ENCODE measurements around the gene HTRA3.

HTRA3 gene

DNA sequence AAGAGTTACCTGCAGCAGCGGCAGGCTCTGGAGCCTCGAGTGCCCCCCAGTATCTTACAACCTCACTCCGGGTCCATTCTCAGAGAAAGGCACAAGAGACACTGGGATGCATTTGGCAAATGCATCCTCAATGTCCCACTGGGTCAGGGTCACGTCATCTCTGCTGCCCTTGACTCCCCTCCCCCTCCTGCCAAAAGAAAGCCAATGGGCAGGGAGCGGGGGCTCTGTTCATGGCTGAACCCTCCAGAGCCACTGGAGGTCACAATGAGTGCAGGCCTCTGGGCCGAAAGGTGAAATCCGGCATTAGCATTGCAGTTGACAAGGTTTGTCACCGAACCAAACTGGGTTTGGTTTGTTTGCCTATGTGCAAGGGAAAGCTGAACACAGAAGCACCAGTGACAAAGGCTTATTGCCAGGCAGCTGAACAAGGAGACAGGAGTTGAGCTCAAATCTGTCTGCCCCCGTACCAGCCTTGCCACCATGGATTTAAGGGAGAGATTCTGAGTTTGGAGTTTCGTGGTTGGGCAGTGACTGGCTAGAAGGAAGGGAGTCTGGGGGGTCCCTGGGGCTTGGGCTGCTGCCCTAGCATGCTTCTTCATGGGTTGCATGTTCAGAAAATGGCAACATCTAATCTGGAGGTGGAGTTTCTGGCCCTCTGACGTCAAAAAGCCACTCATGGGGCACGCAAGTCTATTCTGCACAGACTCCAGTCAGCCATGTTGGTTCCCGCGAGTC, 64.3 kb downstream of the HTRA3 start:
- no peak for DNase-seq
- H2BK5ac ChIP-seq (ENCODE audit: low read length), result no peak overlapping the region
- no peak overlapping the region for H3K4me3 ChIP-seq (ENCODE audit: low read length)
- no peaks in the 10 kb centered on the region for H3K36me3 ChIP-seq (ENCODE audit: control insufficient read depth, insufficient read depth, low read length)
- H3K23ac ChIP-seq (ENCODE audit: low read length), result no peak overlapping the region
- no CpG with 5 or more reads among the region's 14 CpGs for WGBS (ENCODE audit: extremely low coverage, insufficient coverage, low lambda C conversion rate)
- H3K4ac ChIP-seq (ENCODE audit: low read depth, low read length), result no peak overlapping the region
- no peak overlapping the region for H4K5ac ChIP-seq (ENCODE audit: low read length)
- H3K18ac ChIP-seq (ENCODE audit: low read length), result no peak overlapping the region
- H3K79me2 ChIP-seq (ENCODE audit: control insufficient read depth, insufficient read depth, low read length), result no peaks in the 10 kb centered on the region
- H3K4me2 ChIP-seq (ENCODE audit: low read length), result no peak overlapping the region
- H2BK15ac ChIP-seq (replicated peaks; ENCODE audit: low read depth), result no peak overlapping the region
- no peak overlapping the region for H3K27ac ChIP-seq (ENCODE audit: low read depth, low read length)
- no peaks in the 10 kb centered on the region for H3K4me1 ChIP-seq (ENCODE audit: control insufficient read depth, low read depth, low read length)
- no peaks in the 10 kb centered on the region for H3K27me3 ChIP-seq (ENCODE audit: insufficient read depth, low read length, poor library complexity)
- no peak overlapping the region for H2AK5ac ChIP-seq (ENCODE audit: low read length)
- H2BK120ac ChIP-seq (ENCODE audit: low read depth, low read length), result no peak overlapping the region
- H3K56ac ChIP-seq (ENCODE audit: low read length), result no peak overlapping the region
- no peak overlapping the region for H4K8ac ChIP-seq (ENCODE audit: low read depth, low read length)
- H3K9ac ChIP-seq (ENCODE audit: low read length), result no peak overlapping the region
- no peaks in the 10 kb centered on the region for H3K79me1 ChIP-seq (ENCODE audit: low read length)

DNA sequence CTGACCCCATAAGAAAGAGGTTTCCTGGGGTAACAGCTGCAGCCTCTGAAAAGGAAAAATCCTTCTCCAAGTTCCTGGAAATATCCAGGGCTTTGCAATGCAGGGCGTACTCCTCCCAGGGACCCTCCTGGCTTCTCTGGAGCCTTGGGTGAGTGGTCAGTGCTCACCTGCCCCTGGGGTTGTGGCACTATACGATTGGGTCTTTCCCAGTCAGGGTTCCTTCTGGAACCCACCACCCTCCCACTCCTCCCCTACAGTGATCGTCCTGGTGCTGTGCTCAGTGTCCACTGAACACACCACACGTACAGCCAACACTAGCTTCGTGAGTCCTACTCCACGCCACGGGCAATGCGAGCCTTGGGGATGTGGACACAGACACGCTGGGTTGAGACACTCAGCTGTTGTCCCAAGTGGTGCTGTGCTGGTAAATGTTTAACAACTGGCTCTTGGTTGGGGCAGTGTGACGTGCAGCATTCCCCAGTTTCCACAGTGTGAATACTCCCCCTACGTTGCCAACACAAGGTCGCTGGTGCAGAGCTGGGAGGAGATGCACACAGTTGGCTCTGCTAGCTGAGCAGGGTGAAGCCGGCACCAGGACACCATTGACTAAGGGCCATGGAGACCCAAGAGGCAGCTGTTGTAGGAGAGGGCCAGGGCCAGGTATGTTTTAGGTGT, 65.4 kb downstream of the HTRA3 start:
- no peaks in the 10 kb centered on the region for H3K36me3 ChIP-seq (ENCODE audit: control insufficient read depth, insufficient read depth, low read length)
- no peak overlapping the region for H3K4ac ChIP-seq (ENCODE audit: low read depth, low read length)
- H3K79me2 ChIP-seq (ENCODE audit: control insufficient read depth, insufficient read depth, low read length), result no peaks in the 10 kb centered on the region
- no peak overlapping the region for H2AK5ac ChIP-seq (ENCODE audit: low read length)
- no peaks in the 10 kb centered on the region for H3K79me1 ChIP-seq (ENCODE audit: low read length)
- no peak overlapping the region for H3K4me2 ChIP-seq (ENCODE audit: low read length)
- H3K23ac ChIP-seq (ENCODE audit: low read length), result no peak overlapping the region
- no peaks in the 10 kb centered on the region for H3K27me3 ChIP-seq (ENCODE audit: insufficient read depth, low read length, poor library complexity)
- no peak overlapping the region for H2BK5ac ChIP-seq (ENCODE audit: low read length)
- no peak overlapping the region for H3K4me3 ChIP-seq (ENCODE audit: low read length)
- no peak overlapping the region for H3K18ac ChIP-seq (ENCODE audit: low read length)
- H2BK120ac ChIP-seq (ENCODE audit: low read depth, low read length), result no peak overlapping the region
- H3K4me1 ChIP-seq (ENCODE audit: control insufficient read depth, low read depth, low read length), result no peaks in the 10 kb centered on the region
- H3K56ac ChIP-seq (ENCODE audit: low read length), result no peak overlapping the region
- H2BK15ac ChIP-seq (replicated peaks; ENCODE audit: low read depth), result no peak overlapping the region
- WGBS (ENCODE audit: extremely low coverage, insufficient coverage, low lambda C conversion rate), result no CpG with 5 or more reads among the region's 13 CpGs
- DNase-seq, result no peak
- no peak overlapping the region for H4K5ac ChIP-seq (ENCODE audit: low read length)
- H3K9ac ChIP-seq (ENCODE audit: low read length), result no peak overlapping the region
- H3K27ac ChIP-seq (ENCODE audit: low read depth, low read length), result no peak overlapping the region
- no peak overlapping the region for H4K8ac ChIP-seq (ENCODE audit: low read depth, low read length)

DNA sequence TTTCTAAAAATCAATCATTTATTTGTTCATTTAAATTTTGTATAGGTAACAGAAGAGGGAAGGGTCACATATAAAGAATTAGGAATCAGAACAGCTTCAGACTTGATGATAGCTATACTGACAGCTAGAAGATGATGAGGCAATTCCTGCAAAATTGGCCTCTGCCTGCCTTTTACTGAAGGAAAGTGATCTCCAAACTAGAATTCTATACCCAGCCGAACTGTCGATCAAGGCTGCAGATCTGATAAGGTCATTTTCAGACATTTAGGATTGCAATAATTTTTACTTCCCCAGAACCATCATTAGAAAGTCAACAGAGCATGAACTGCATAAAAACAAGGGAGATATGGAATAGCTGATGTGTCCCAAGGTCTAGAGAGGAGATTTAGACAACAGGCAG, 66.3 kb downstream of the HTRA3 start:
- Histone ChIP-seq H3K56ac (ENCODE audit: low read length) (no peak overlapping the region), H4K5ac (ENCODE audit: low read length) (no peak overlapping the region), H3K4me1 (ENCODE audit: control insufficient read depth, low read depth, low read length) (no peaks in the 10 kb centered on the region), H3K27me3 (ENCODE audit: insufficient read depth, low read length, poor library complexity) (no peaks in the 10 kb centered on the region), H3K36me3 (ENCODE audit: control insufficient read depth, insufficient read depth, low read length) (no peaks in the 10 kb centered on the region), H3K4me2 (ENCODE audit: low read length) (no peak overlapping the region), H2AK5ac (ENCODE audit: low read length) (no peak overlapping the region), H3K27ac (ENCODE audit: low read depth, low read length) (no peak overlapping the region), H3K4me3 (ENCODE audit: low read length) (no peak overlapping the region), H3K79me1 (ENCODE audit: low read length) (no peaks in the 10 kb centered on the region), H2BK120ac (ENCODE audit: low read depth, low read length) (no peak overlapping the region), H4K8ac (ENCODE audit: low read depth, low read length) (no peak overlapping the region), H3K9ac (ENCODE audit: low read length) (no peak overlapping the region), H3K4ac (ENCODE audit: low read depth, low read length) (no peak overlapping the region), H2BK5ac (ENCODE audit: low read length) (no peak overlapping the region), H2BK15ac (replicated peaks; ENCODE audit: low read depth) (no peak overlapping the region), H3K23ac (ENCODE audit: low read length) (no peak overlapping the region), H3K18ac (ENCODE audit: low read length) (no peak overlapping the region), H3K79me2 (ENCODE audit: control insufficient read depth, insufficient read depth, low read length) (no peaks in the 10 kb centered on the region)
- WGBS (ENCODE audit: extremely low coverage, insufficient coverage, low lambda C conversion rate), result no CpG with 5 or more reads among the region's 2 CpGs
- DNase-seq, result no peak

DNA sequence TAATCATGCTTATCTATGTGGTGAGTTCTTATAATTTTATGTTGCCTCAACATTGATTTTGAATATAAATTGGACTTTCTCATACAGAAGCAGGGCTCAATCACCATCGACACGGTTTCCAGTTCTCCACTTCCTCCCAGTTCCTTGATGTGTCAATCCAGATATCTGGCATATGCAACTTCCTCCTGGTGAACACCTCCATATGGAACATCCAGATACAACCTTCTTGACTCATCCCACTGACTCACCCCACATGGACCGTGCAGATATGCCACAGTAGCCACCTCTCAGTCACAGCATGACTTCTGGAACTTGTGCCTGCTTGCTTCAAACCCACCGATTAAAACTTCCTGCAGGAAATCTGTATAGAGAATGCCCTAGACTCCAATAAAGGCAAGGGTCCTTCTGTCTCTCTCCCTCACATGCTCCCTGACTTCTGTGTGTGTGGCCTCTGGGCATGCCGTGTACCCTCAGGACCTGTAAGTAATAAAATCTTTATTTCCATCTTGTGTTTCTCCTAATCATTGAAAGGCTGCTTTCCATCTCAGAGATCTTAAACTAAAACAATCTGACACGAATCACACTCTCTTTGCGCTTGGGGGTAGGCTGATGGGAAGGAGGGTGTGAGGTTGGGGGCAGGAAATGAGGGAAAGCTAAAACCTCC, 67.0 kb downstream of the HTRA3 start:
- H3K4ac ChIP-seq (ENCODE audit: low read depth, low read length), result no peak overlapping the region
- no peak overlapping the region for H3K27ac ChIP-seq (ENCODE audit: low read depth, low read length)
- H3K79me2 ChIP-seq (ENCODE audit: control insufficient read depth, insufficient read depth, low read length), result no peaks in the 10 kb centered on the region
- H3K4me2 ChIP-seq (ENCODE audit: low read length), result no peak overlapping the region
- H3K18ac ChIP-seq (ENCODE audit: low read length), result no peak overlapping the region
- no peak overlapping the region for H2BK120ac ChIP-seq (ENCODE audit: low read depth, low read length)
- no peak overlapping the region for H2AK5ac ChIP-seq (ENCODE audit: low read length)
- H4K8ac ChIP-seq (ENCODE audit: low read depth, low read length), result no peak overlapping the region
- no peak for DNase-seq
- H3K36me3 ChIP-seq (ENCODE audit: control insufficient read depth, insufficient read depth, low read length), result no peaks in the 10 kb centered on the region
- no peak overlapping the region for H4K5ac ChIP-seq (ENCODE audit: low read length)
- no peak overlapping the region for H3K4me3 ChIP-seq (ENCODE audit: low read length)
- no peaks in the 10 kb centered on the region for H3K27me3 ChIP-seq (ENCODE audit: insufficient read depth, low read length, poor library complexity)
- H3K56ac ChIP-seq (ENCODE audit: low read length), result no peak overlapping the region
- H3K9ac ChIP-seq (ENCODE audit: low read length), result no peak overlapping the region
- no peak overlapping the region for H2BK5ac ChIP-seq (ENCODE audit: low read length)
- H3K79me1 ChIP-seq (ENCODE audit: low read length), result no peaks in the 10 kb centered on the region
- H2BK15ac ChIP-seq (replicated peaks; ENCODE audit: low read depth), result no peak overlapping the region
- H3K4me1 ChIP-seq (ENCODE audit: control insufficient read depth, low read depth, low read length), result no peaks in the 10 kb centered on the region
- no CpG with 5 or more reads among the region's 7 CpGs for WGBS (ENCODE audit: extremely low coverage, insufficient coverage, low lambda C conversion rate)
- H3K23ac ChIP-seq (ENCODE audit: low read length), result no peak overlapping the region

DNA sequence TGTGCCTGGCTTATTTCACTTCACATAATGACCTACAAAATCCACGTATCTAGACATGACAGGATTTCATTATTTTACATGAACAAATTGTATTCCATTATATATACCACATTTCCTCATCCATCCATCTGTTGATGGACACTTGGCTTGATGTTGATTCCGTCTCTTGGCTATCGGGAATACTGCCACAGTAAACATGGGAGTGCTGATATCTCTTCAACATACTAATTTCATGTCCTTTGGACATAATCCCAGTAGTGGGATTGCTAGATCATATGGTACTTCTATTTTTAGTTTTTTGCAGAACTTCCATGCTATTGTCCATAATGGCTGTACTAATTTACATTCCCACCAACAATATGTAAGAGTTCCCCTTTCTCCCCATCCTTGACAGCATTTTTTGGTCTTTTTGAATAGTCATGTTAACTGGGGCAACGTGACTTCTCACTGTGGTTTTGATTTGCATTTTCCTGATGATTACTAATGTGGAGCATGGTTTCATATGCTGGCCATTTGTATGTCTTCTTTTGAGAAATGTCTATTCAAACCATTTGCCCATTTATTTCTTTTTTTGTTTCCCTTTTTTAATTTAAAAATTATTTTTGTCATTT, 68.9 kb downstream of the HTRA3 start:
- Histone ChIP-seq H3K23ac (ENCODE audit: low read length) (no peak overlapping the region), H3K4ac (ENCODE audit: low read depth, low read length) (no peak overlapping the region), H3K27me3 (ENCODE audit: insufficient read depth, low read length, poor library complexity) (no peaks in the 10 kb centered on the region), H3K27ac (ENCODE audit: low read depth, low read length) (no peak overlapping the region), H2BK120ac (ENCODE audit: low read depth, low read length) (no peak overlapping the region), H4K5ac (ENCODE audit: low read length) (no peak overlapping the region), H2BK5ac (ENCODE audit: low read length) (no peak overlapping the region), H3K56ac (ENCODE audit: low read length) (no peak overlapping the region), H2AK5ac (ENCODE audit: low read length) (no peak overlapping the region), H3K36me3 (ENCODE audit: control insufficient read depth, insufficient read depth, low read length) (no peaks in the 10 kb centered on the region), H3K18ac (ENCODE audit: low read length) (no peak overlapping the region), H3K4me3 (ENCODE audit: low read length) (no peak overlapping the region), H3K4me1 (ENCODE audit: control insufficient read depth, low read depth, low read length) (no peaks in the 10 kb centered on the region), H4K8ac (ENCODE audit: low read depth, low read length) (no peak overlapping the region), H2BK15ac (replicated peaks; ENCODE audit: low read depth) (no peak overlapping the region), H3K4me2 (ENCODE audit: low read length) (no peak overlapping the region), H3K9ac (ENCODE audit: low read length) (no peak overlapping the region), H3K79me2 (ENCODE audit: control insufficient read depth, insufficient read depth, low read length) (no peaks in the 10 kb centered on the region), H3K79me1 (ENCODE audit: low read length) (no peaks in the 10 kb centered on the region)
- DNase-seq, result no peak
- no CpG with 5 or more reads among the region's 4 CpGs for WGBS (ENCODE audit: extremely low coverage, insufficient coverage, low lambda C conversion rate)

Data from mesendoderm (in vitro differentiated cells).